MM.1S (cell line): Measurements from ENCODE around the gene CLEC16A.

Experiments used
- EZH2phosphoT487 ChIP-seq: fragments of 300-600 bp; sonication (generic); IDR thresholded peaks from 2 replicates; pipeline ENCODE4 v1.6.1; 2018; ENCODE audit warnings: antibody characterized with exemption, low read length
- TF ChIP-seq, protein P1 (sequence below): fragments of 300-600 bp; sonication (generic); IDR thresholded peaks from 2 replicates; pipeline ENCODE4 v1.5.1; 2016; ENCODE audit warnings: antibody characterized with exemption, low read length, mixed read lengths

DNA sequence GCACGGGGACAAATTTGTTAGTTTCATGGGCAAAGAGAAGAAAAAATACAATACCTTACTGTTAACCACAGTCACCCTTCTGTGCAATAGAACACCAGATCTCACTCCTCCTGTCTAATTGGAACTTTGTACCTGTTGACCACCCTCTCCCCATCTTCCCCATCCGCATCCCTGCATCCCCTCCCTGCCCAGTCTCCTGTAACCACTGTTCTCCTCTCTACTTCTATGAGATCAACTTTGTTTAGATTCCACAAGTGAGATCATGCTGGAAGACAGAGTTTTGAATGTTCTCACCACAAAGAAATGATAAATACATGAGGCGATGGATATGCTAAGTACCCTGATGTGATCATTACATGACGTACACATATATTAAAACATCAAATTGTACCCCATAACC is 47.7 kb downstream of the CLEC16A start:
- TF ChIP-seq EZH2phosphoT487: no peak
- TF ChIP-seq, protein P1, sequence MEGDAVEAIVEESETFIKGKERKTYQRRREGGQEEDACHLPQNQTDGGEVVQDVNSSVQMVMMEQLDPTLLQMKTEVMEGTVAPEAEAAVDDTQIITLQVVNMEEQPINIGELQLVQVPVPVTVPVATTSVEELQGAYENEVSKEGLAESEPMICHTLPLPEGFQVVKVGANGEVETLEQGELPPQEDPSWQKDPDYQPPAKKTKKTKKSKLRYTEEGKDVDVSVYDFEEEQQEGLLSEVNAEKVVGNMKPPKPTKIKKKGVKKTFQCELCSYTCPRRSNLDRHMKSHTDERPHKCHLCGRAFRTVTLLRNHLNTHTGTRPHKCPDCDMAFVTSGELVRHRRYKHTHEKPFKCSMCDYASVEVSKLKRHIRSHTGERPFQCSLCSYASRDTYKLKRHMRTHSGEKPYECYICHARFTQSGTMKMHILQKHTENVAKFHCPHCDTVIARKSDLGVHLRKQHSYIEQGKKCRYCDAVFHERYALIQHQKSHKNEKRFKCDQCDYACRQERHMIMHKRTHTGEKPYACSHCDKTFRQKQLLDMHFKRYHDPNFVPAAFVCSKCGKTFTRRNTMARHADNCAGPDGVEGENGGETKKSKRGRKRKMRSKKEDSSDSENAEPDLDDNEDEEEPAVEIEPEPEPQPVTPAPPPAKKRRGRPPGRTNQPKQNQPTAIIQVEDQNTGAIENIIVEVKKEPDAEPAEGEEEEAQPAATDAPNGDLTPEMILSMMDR: no peak
